ENCODE results near the gene COQ2.

DNA sequence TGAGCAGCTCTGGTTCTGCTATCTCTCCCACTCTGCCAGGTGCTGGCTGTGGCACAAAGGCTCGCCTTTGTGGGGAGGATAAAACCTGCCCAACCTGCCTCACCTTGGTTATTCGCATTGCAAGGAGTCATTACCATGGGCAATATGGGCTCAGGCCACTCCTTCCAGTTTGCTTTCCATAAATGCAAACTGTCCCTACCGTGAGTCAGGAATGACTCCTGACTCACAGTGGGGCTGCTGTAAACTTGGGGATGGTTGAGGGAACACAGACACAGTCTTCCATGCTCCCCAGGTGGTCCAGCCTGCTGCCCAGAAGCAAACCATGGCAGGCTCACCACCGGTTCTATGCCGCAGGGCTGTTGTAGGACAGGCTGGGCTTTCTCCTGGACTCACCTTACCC, 36.1 kb downstream of the COQ2 start:
- TF ChIP-seq GATA3 (IDR thresholded peaks at IDR 0.05; ENCODE audit: low read depth, low read length) (no peak), GATA2 (IDR thresholded peaks at IDR 0.05; ENCODE audit: low read depth, low read length) (no peak)
